ENCODE measurements around the gene PLA1A. TPM values are rescaled to one million over a fixed set of nuclear protein-coding genes. Genes with fewer than 3 reads are reported as not detected.
"Not testable (repeated sequence)": the region's sequence is repeated elsewhere in the genome, so short reads cannot be mapped to it uniquely, and the experiment has no call there.

Gene PLA1A
- total RNA-seq, 2 experiments from 2014 or later = 0.13 TPM; not detected in 1

- ChIA-PET CTCF (interaction anchor here (1.3 to 1.4 kb wide), 2 partner anchors 96 to 179 kb away, joined by 3 to 7 read pairs; partner anchors contain the start of gene TIMMDC1), POLR2A (interaction anchor here (0.5 to 1.4 kb wide), 5 partner anchors 176 to 672 kb away, joined by 3 to 4 read pairs (median 3); partner anchors contain the start of genes LRRC58 and TIMMDC1)
These were observed 79.3 kb downstream of the PLA1A start, which contains the start of gene COX17 for GRCh38 chr3:119676771-119677640. COX17 (minus strand) TSS chr3:119677406; CDS start chr3:119677310, 96 bp downstream.

GRCh38 chr3:119677641-119677934, 79.9 kb downstream of the PLA1A start:
- CTCF ChIA-PET = interaction anchor here (1.3 to 1.4 kb wide), 2 partner anchors 97 to 179 kb away, joined by 3 to 7 read pairs; partner anchors contain the start of gene TIMMDC1
- POLR2A ChIA-PET = interaction anchor here (1.4 kb wide), 1 partner anchor 671 kb away, joined by 4 read pairs; the partner anchor contains the start of gene LRRC58

- CTCF ChIA-PET, POLR2A ChIA-PET: not testable (repeated sequence)
These were observed 80.5 kb downstream of the PLA1A start for GRCh38 chr3:119678209-119678608.

Other genes with a start within 250 kb of the PLA1A start
- gene TMEM39A, start 134.3 kb upstream of the PLA1A start, total RNA-seq = 10 to 100 TPM; 45.4 to 45.6 TPM
- gene POGLUT1, start 128.9 kb upstream of the PLA1A start, total RNA-seq = 10 to 100 TPM; 21.9 to 22.6 TPM
- 100 to 1,000 TPM; 162 to 164 TPM for gene TIMMDC1, start 99.3 kb upstream of the PLA1A start, total RNA-seq
- gene CD80, start 38.3 kb upstream of the PLA1A start, total RNA-seq = 10 to 100 TPM; 13.3 to 13.8 TPM
- gene ADPRH, start 18.4 kb upstream of the PLA1A start, total RNA-seq = 1 to 10 TPM; 7.7 to 8.5 TPM
- gene POPDC2, start 62.7 kb downstream of the PLA1A start, total RNA-seq = 1 to 10 TPM; 1.4 to 2.6 TPM
- gene COX17, start 79.5 kb downstream of the PLA1A start, total RNA-seq = 10 to 100 TPM; 97.0 to 97.4 TPM
- under 1 TPM; 0.32 to 0.82 TPM for gene CFAP91, start 105.1 kb downstream of the PLA1A start, total RNA-seq
- gene NR1I2, start 184.2 kb downstream of the PLA1A start, total RNA-seq = under 1 TPM; 0.55 to 0.67 TPM